ENCODE measurements around the gene MRPL54.
A peak's percentile ranks its signal among the peaks of the same experiment; 100 is the strongest.

The MRPL54 gene

GRCh38 chr19:3762501-3763459, at the start of gene MRPL54:
Gene MRPL54, plus strand, starts transcription at chr19:3762682. Its CDS starts 19 bp downstream, at chr19:3762701.
- ATAC-seq (replicated peaks) (peak; percentile 88 to 90), DNase-seq (peak; percentile 99)
- Mint-ChIP-seq H3K36me3 (peaks cover 16 to 24% of the 10 kb centered on the region in 2 donors), H3K27me3 (no peaks in the 10 kb centered on the region), H3K9me3 (peaks cover 0 to 2% of the 10 kb centered on the region in 2 donors), H3K27ac (peak within 1 kb of the TSS; percentile 100), H3K4me1 (peaks cover 26 to 45% of the 10 kb centered on the region in 2 donors), H3K4me3 (peak within 1 kb of the TSS; percentile 98 to 99)

- H3K4me1 Mint-ChIP-seq: peaks cover 4 to 8% of the 10 kb centered on the region in 2 donors
- no peak for DNase-seq
- no peak overlapping the region for H3K27ac Mint-ChIP-seq
- H3K4me3 Mint-ChIP-seq: no peak overlapping the region
- peaks cover 5 to 30% of the 10 kb centered on the region in 2 donors for H3K27me3 Mint-ChIP-seq
- H3K9me3 Mint-ChIP-seq: no peaks in the 10 kb centered on the region
- no peak for ATAC-seq (replicated peaks)
- no peaks in the 10 kb centered on the region for H3K36me3 Mint-ChIP-seq
These were observed 46.3 kb upstream of the MRPL54 start for GRCh38 chr19:3716147-3716668.

GRCh38 chr19:3719868-3720267, 42.6 kb upstream of the MRPL54 start:
- H3K27me3 Mint-ChIP-seq: peaks cover 17 to 48% of the 10 kb centered on the region in 2 donors
- peaks cover 0 to 1% of the 10 kb centered on the region in 2 donors for H3K36me3 Mint-ChIP-seq
- DNase-seq (no peak), ATAC-seq (replicated peaks) (no peak)
- no peak overlapping the region for H3K27ac Mint-ChIP-seq
- no peaks in the 10 kb centered on the region for H3K9me3 Mint-ChIP-seq
- peaks cover 9 to 16% of the 10 kb centered on the region in 2 donors for H3K4me1 Mint-ChIP-seq
- H3K4me3 Mint-ChIP-seq: no peak overlapping the region

GRCh38 chr19:3720349-3720917, 42.0 kb upstream of the MRPL54 start:
- peaks cover 17 to 48% of the 10 kb centered on the region in 2 donors for H3K27me3 Mint-ChIP-seq
- peaks cover 9 to 16% of the 10 kb centered on the region in 2 donors for H3K4me1 Mint-ChIP-seq
- H3K4me3 Mint-ChIP-seq: no peak overlapping the region

GRCh38 chr19:3721131-3721886, 41.2 kb upstream of the MRPL54 start:
- Mint-ChIP-seq H3K9me3 (no peaks in the 10 kb centered on the region), H3K4me3 (peak overlapping the region; percentile 72 to 73), H3K27ac (peak overlapping the region; percentile 25), H3K27me3 (peaks cover 17 to 48% of the 10 kb centered on the region in 2 donors), H3K36me3 (peaks cover 0 to 1% of the 10 kb centered on the region in 2 donors), H3K4me1 (peaks cover 9 to 16% of the 10 kb centered on the region in 2 donors)
- ATAC-seq (replicated peaks) (peak; percentile 81 to 93), DNase-seq (peak; percentile 86)

More at GRCh38 chr19:3720349-3720917, 42.0 kb upstream of the MRPL54 start:
- no peak for DNase-seq
- Mint-ChIP-seq H3K36me3 (peaks cover 0 to 1% of the 10 kb centered on the region in 2 donors), H3K27ac (peak overlapping the region; percentile 9), H3K9me3 (no peaks in the 10 kb centered on the region)
- ATAC-seq (replicated peaks): no peak

GRCh38 chr19:3721887-3722442, 40.5 kb upstream of the MRPL54 start:
- H3K4me3 Mint-ChIP-seq: peak overlapping the region; percentile 21 to 73
- peaks cover 9 to 16% of the 10 kb centered on the region in 2 donors for H3K4me1 Mint-ChIP-seq
- ATAC-seq (replicated peaks) (no peak), DNase-seq (no peak)
- peaks cover 0 to 1% of the 10 kb centered on the region in 2 donors for H3K36me3 Mint-ChIP-seq
- peaks cover 17 to 48% of the 10 kb centered on the region in 2 donors for H3K27me3 Mint-ChIP-seq
- no peak overlapping the region for H3K27ac Mint-ChIP-seq
- H3K9me3 Mint-ChIP-seq: no peaks in the 10 kb centered on the region

- Mint-ChIP-seq H3K4me1 (peaks cover 9 to 16% of the 10 kb centered on the region in 2 donors), H3K27me3 (peaks cover 17 to 48% of the 10 kb centered on the region in 2 donors), H3K27ac (no peak overlapping the region), H3K36me3 (peaks cover 0 to 1% of the 10 kb centered on the region in 2 donors), H3K9me3 (no peaks in the 10 kb centered on the region), H3K4me3 (peak overlapping the region; percentile 21 to 29)
- DNase-seq: no peak
- no peak for ATAC-seq (replicated peaks)
These were observed 39.9 kb upstream of the MRPL54 start for GRCh38 chr19:3722443-3723109.

- no peak for DNase-seq
- no peak for ATAC-seq (replicated peaks)
- H3K4me1 Mint-ChIP-seq: peaks cover 9 to 16% of the 10 kb centered on the region in 2 donors
- H3K27ac Mint-ChIP-seq: no peak overlapping the region
- H3K27me3 Mint-ChIP-seq: peaks cover 17 to 48% of the 10 kb centered on the region in 2 donors
- no peaks in the 10 kb centered on the region for H3K9me3 Mint-ChIP-seq
- H3K4me3 Mint-ChIP-seq: no peak overlapping the region
- peaks cover 0 to 1% of the 10 kb centered on the region in 2 donors for H3K36me3 Mint-ChIP-seq
These were observed 39.4 kb upstream of the MRPL54 start for GRCh38 chr19:3723110-3723488.

GRCh38 chr19:3723883-3724282, 38.6 kb upstream of the MRPL54 start:
- Mint-ChIP-seq H3K9me3 (no peaks in the 10 kb centered on the region), H3K4me3 (no peak overlapping the region), H3K36me3 (peaks cover 0 to 1% of the 10 kb centered on the region in 2 donors), H3K27me3 (peaks cover 17 to 43% of the 10 kb centered on the region in 2 donors), H3K4me1 (peaks cover 9 to 16% of the 10 kb centered on the region in 2 donors), H3K27ac (no peak overlapping the region)
- DNase-seq: no peak
- no peak for ATAC-seq (replicated peaks)

- H3K36me3 Mint-ChIP-seq: peaks cover 0 to 1% of the 10 kb centered on the region in 2 donors
- H3K9me3 Mint-ChIP-seq: no peaks in the 10 kb centered on the region
- ATAC-seq (replicated peaks): no peak
- no peak for DNase-seq
- H3K27me3 Mint-ChIP-seq: peaks cover 17 to 35% of the 10 kb centered on the region in 2 donors
- no peak overlapping the region for H3K4me3 Mint-ChIP-seq
- H3K4me1 Mint-ChIP-seq: peaks cover 4 to 16% of the 10 kb centered on the region in 2 donors
- no peak overlapping the region for H3K27ac Mint-ChIP-seq
These were observed 37.4 kb upstream of the MRPL54 start for GRCh38 chr19:3725121-3725520.

- DNase-seq: no peak
- Mint-ChIP-seq H3K4me1 (peaks cover 4 to 16% of the 10 kb centered on the region in 2 donors), H3K36me3 (peaks cover 0 to 1% of the 10 kb centered on the region in 2 donors), H3K9me3 (no peaks in the 10 kb centered on the region), H3K27ac (no peak overlapping the region), H3K27me3 (peaks cover 17 to 28% of the 10 kb centered on the region in 2 donors), H3K4me3 (no peak overlapping the region)
- no peak for ATAC-seq (replicated peaks)
These were observed 36.7 kb upstream of the MRPL54 start for GRCh38 chr19:3725640-3726310.

GRCh38 chr19:3730457-3730958, 32.0 kb upstream of the MRPL54 start:
- Mint-ChIP-seq H3K27ac (no peak overlapping the region), H3K27me3 (peaks cover 0 to 8% of the 10 kb centered on the region in 2 donors), H3K36me3 (no peaks in the 10 kb centered on the region), H3K9me3 (peaks cover 0 to 2% of the 10 kb centered on the region in 2 donors), H3K4me1 (no peaks in the 10 kb centered on the region), H3K4me3 (no peak overlapping the region)
- ATAC-seq (replicated peaks): no peak
- no peak for DNase-seq
